H54 (cell line): Measurements from ENCODE around the gene PRAC1.

Experiments
- DNase-seq: peaks from one replicate; pipeline ENCODE4 v3.0.0; 2011; ENCODE audit warnings: low spot score, mixed read lengths; ENCODE audit not compliant: insufficient read length
- FAIRE-seq: peaks from 3 replicates; lab custom pipeline; 2011; peaks lifted over from hg19 to GRCh38; lab: Jason Lieb, UNC
- POLR2A ChIP-seq: IDR thresholded peaks from 2 replicates; pipeline ENCODE4 v1.6.1; 2011; ENCODE audit warnings: low read depth, mild to moderate bottlenecking, low read length

PRAC1 gene

GRCh38 chr17:48676963-48677558 is 45.3 kb downstream of the PRAC1 start:
- FAIRE-seq: no peak
- DNase-seq: no peak
- TF ChIP-seq POLR2A: no peak

- FAIRE-seq (no peak), DNase-seq (no peak)
- no peak for TF ChIP-seq POLR2A
Measured at GRCh38 chr17:48672340-48672739, 50.0 kb downstream of the PRAC1 start.
